IPS DF 4.7 (cell line): ENCODE measurements around the gene CTSG.
"Not testable (repeated sequence)": the region's sequence is repeated elsewhere in the genome, so short reads cannot be mapped to it uniquely, and the experiment has no call there.

Experiments
- DNase-seq: peaks from one replicate; pipeline ENCODE4 v3.0.0-alpha.2; 2013; ENCODE audit warnings: low spot score; ENCODE audit errors: extremely low read depth

CTSG gene

GRCh38 chr14:24542346-24542936 lies 33.6 kb downstream of the CTSG start:
- DNase-seq: no peak

DNA sequence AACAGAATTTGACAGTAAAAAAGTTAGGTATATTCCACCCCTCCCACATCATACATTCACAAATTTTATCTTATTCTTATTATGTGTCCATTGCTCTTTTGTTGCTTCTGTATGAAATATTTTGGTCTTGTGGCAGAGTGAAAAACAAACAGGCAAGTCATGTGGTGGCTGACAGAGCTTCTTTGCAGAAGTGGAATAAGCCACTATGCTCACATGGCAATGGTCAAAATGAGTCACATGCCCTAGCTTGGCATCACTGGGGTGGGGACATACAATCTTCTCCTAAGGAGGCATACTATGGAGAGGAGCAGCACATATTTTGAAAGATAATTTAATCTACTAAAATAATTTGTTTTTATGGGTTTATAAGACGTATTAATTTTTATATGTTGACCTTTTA lies 40.3 kb downstream of the CTSG start:
- DNase-seq: no peak

DNA sequence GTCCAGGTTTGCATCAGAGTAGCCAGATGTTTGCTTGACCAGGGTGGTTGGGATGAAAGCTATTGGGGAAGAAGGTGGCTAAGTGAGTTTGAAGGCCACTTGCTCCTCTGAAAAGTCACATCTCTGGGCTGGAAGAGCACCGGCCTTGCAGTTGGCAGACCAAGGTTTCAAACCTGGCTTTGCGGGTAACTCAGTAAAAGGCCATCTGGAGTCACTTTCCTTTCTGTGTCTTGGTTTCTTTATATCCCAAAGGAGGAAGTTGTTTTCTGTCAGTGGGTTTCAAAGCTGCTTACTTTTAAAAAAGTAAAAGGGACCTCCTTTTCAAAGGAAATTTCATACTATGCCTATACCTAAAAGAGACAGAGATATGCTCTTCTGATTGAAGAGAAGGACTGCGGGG lies 41.8 kb downstream of the CTSG start:
- DNase-seq: no peak

- DNase-seq: not testable (repeated sequence)
These were observed 50.0 kb downstream of the CTSG start for GRCh38 chr14:24525877-24526620.
